ENCODE measurements around the gene NLGN2.

GRCh38 chr17:7444682-7445618 lies 37.3 kb downstream of the NLGN2 start, which contains the start of gene CHRNB1:
- no peak for TF ChIP-seq EZH2 (IDR thresholded peaks at IDR 0.05; ENCODE audit: low read depth, unreplicated experiment)
- TF ChIP-seq REST (IDR thresholded peaks at IDR 0.05; ENCODE audit: unreplicated experiment), result no peak
- no peak for TF ChIP-seq JUNB (IDR thresholded peaks at IDR 0.05; ENCODE audit: unreplicated experiment)
- peak in 1 of 2 experiments; percentile 37; a peak in 2 of 4 replicates for TF ChIP-seq CTCF (conservative IDR thresholded peaks at IDR 0.05; ENCODE audit: low read depth in 2 of 2)
- TF ChIP-seq POLR2AphosphoS5 (IDR thresholded peaks at IDR 0.05; ENCODE audit: low read depth), result peak; percentile 63
- no peak for TF ChIP-seq EZH2phosphoT487 (IDR thresholded peaks at IDR 0.05; ENCODE audit: unreplicated experiment)
- no peak for TF ChIP-seq ZNF462 (CRISPR knock-in tag; IDR thresholded peaks at IDR 0.05)
- no peak for TF ChIP-seq STAT1 (IDR thresholded peaks at IDR 0.05; ENCODE audit: unreplicated experiment)
- TF ChIP-seq ETS1 (IDR thresholded peaks at IDR 0.05), result no peak

Measured in GM23338 (cell line).